GM23338 (cell line): ENCODE data around the gene SEL1L3.

ENCODE experiments used
- CTCF ChIP-seq, 2 experiments: fragments of 200-600 bp in 1 of 2; sonication (generic) in 1 of 2; conservative IDR thresholded peaks; 2 replicates each; pipeline versions ENCODE4 v1.5.1 to v1.6.1; 2016 to 2017; ENCODE audit warnings: antibody characterized with exemption in 2 of 2, low read depth in 2 of 2, mild to moderate bottlenecking in 2 of 2, moderate library complexity in 1 of 2
- EZH2 ChIP-seq: fragments of 200-600 bp; sonication (generic); IDR thresholded peaks from one replicate; pipeline ENCODE4 v1.8.0; 2017; ENCODE audit warnings: antibody characterized with exemption, mild to moderate bottlenecking, low read depth; ENCODE audit not compliant: unreplicated experiment
- JUNB ChIP-seq: IDR thresholded peaks from one replicate; pipeline ENCODE4 v1.6.1; 2016; ENCODE audit warnings: antibody characterized with exemption; ENCODE audit not compliant: unreplicated experiment
- POLR2AphosphoS5 ChIP-seq: IDR thresholded peaks from 2 replicates; pipeline ENCODE4 v1.6.1; 2016; ENCODE audit warnings: antibody characterized with exemption, low read depth
- STAT1 ChIP-seq: IDR thresholded peaks from one replicate; pipeline ENCODE4 v1.6.1; 2016; ENCODE audit warnings: antibody characterized with exemption; ENCODE audit not compliant: unreplicated experiment
- ZNF114 ChIP-seq: fragments of 250-450 bp; sonication (Bioruptor Pico); IDR thresholded peaks from 2 replicates; pipeline ENCODE4 v1.5.0; 2020; ENCODE audit warnings: mild to moderate bottlenecking, moderate library complexity

- TF ChIP-seq CTCF (conservative IDR thresholded peaks at IDR 0.05; ENCODE audit: low read depth in 2 of 2) (no peak), EZH2 (no peak), POLR2AphosphoS5 (no peak), ZNF114 (no peak), JUNB (no peak), STAT1 (no peak)
These were observed 10.3 kb upstream of the SEL1L3 start for GRCh38 chr4:25872851-25873631.
